ENCODE results near the gene SMIM36.
A peak's percentile ranks its signal among the peaks of the same experiment; 100 is the strongest.
"Not testable (repeated sequence)": the region's sequence is repeated elsewhere in the genome, so short reads cannot be mapped to it uniquely, and the experiment has no call there.

SMIM36 gene

GRCh38 chr17:55433629-55434422 is 77.4 kb downstream of the SMIM36 start:
- DNase-seq (ENCODE audit: low read depth in 3 of 3) = no peak

DNA sequence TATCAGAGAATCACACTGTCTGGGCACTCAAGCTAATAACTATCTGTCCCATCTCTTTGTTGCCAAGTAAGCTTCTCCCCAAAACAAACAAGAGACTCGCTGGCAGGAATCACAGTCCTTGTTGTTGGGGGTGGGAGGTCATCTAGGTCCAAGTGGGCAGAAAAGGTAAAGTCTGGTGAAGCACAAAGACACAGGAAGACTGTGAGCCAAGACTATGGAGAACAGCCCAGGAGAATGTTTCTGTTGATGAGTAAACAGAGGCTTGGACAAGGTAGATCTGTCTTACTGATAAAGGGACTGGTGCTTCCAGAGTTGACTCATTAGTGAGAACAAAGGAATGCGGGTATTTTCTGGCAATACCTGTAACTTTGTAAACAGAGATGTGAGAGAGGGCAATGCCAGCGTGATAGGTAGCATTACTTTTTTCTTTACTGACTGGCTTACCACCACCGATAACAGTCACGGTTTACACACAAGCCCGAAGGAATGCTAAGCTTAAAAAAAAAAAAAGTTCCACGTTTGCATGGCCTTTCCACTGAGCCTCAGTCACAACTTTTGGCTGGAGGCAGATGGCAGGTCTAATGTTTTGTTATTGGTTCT is 78.1 kb downstream of the SMIM36 start:
- no peak for DNase-seq (ENCODE audit: low read depth in 3 of 3)

DNA sequence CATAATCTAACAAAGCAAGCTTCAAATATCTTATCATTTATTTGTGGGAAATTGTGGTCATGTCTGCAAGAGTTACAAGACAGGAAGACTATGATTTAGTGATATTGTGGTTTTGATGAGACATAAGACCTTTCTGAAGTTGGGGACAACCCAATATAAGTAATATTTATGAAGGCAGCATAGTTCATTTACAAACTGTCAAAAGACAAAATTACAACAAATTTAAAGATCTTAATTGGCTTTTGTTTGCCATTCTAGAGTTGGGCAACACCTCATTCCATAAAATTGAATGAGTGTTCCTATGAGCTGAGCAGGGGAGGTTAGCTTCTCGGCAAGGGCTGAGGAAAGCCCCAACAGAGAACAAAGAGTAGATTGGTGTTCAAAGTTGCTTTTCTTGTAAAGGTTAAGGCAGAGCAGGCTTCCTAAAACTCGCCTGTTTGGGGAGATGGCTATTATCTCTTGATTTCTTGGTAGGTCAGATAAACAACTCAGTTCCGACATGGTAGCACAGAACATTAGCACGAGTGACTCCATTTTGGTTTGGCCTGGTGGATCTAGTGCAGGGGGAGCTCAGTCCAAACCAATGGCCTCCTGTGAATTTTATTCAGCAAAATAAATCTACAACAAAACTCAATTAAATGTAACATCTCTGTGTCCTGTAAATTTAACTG is 78.8 kb downstream of the SMIM36 start:
- DNase-seq (ENCODE audit: low read depth in 3 of 3) = no peak

DNA sequence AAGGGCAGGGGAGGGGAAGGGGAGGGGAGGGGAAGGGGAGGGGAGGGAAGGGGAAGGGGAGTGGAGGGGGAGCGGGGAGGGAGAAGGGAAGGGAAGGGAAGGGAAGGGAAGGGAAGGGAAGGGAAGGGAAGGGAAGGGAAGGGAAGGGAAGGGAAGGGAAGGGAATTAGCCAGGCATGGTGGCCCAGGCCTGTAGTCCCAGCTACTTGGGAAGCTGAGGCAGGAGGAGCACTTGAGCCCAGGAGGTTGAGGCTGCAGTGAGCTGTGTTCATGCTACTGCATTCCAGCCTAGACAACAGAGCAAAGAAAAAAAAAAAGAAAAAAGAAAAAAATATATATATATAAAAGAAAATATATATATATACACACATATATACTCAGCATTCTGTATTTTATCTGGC is 79.3 kb downstream of the SMIM36 start:
- DNase-seq (ENCODE audit: low read depth in 3 of 3) = not testable (repeated sequence)

- no peak for DNase-seq (ENCODE audit: low read depth in 3 of 3)
Observed at GRCh38 chr17:55430541-55431288, 80.5 kb downstream of the SMIM36 start.

DNA sequence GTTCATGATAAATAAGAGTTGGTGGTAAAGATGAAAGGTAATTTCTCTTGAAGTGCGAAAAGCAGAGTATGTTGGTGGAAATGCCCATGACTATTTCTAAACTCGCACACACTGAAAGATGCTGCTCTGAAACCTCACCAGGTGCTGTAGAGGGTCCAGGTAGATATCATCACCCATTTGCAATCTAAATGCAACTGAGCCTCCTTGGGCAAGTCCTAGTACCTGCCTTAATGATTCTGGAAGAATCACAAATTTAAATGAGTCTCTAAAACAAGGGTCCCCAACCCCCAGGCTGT is 83.7 kb downstream of the SMIM36 start:
- no peak for DNase-seq (ENCODE audit: low read depth in 3 of 3)

DNA sequence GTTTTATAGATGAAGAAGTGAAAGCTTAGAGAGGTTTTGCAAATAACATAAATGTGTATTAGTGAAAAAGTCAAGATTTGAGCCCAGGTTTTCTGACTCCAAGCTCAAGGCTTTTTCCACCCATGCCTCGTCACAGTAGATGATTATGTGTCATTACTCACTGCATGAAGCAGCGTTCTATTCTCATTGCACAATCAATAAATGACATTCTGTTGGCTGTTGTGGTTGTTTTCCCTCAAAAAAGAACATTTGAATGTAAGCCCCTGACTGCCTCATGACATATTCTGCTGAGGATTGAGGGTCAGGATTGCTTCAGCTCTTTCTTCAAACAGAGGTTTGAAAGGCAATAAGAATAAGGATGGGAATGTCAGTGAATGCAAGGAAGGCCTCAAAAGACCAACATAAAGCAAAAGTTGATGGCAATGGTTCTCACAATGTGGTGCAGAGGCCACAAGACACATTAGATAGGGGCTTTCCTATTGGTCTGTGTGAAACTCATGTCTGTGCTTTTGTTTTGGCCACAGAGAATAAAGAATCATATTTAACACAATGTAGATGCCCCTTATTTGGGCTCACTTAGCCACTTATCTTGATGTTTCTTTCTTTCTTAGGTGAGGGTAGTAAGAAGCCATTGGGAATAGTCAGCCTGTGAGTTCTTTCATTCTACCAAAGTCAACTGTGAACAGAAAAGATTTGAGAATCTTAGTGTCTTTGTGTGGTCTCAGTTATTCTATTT is 84.2 kb downstream of the SMIM36 start:
- no peak for DNase-seq (ENCODE audit: low read depth in 3 of 3)

GRCh38 chr17:55424893-55425540 is 86.2 kb downstream of the SMIM36 start:
- no peak for DNase-seq (ENCODE audit: low read depth in 3 of 3)

GRCh38 chr17:55423535-55423934 is 87.7 kb downstream of the SMIM36 start:
- no peak for DNase-seq (ENCODE audit: low read depth in 3 of 3)

- not testable (repeated sequence) for DNase-seq (ENCODE audit: low read depth in 3 of 3)
Observed at GRCh38 chr17:55422828-55423164, 88.5 kb downstream of the SMIM36 start.

DNA sequence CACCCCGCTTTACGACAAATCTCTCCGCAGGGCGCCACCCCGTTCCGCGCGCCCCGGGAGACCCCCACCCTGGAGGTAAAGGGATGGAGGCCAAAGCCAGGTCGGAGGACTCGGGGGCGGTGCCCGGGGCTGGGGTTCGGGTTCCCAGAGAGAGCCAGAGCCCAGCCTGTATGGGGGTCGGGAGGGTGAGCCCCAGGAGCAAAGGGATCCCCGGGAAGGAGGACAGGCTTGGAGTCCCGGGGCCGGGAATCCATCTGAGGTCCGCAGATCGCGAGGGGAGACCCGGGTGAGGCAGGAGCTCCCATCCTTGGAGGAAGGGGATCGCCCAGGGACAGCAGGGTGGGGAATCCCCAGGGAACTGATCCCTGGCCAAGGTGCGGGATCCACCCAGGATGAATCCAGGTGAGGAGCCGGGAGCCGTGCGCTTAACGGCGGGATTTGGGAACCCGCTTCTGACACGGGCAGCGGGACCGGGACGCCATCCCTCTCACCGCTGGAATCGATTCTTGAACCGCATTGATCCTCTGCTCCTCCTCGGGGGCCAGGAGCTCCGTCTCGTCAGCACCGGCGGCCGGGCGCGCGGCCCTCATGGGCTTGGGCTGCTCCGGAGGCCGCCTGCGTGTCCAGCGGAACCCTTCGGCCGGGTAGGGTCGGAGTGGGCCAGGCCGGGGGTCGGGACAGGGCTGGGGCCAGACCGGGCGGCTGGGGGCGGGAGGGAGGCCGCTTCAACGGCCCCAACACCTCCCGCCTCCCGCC is 89.9 kb downstream of the SMIM36 start, which contains the start of gene MMD:
Gene MMD, minus strand, starts transcription at position 657 of the 756 bp plus-strand sequence. Its CDS starts 140 bp downstream, at position 517.
- DNase-seq (ENCODE audit: low read depth in 3 of 3) = peak in 2 of 3 experiments; percentile 4 to 13

GRCh38 chr17:55420776-55421178 is 90.5 kb downstream of the SMIM36 start:
- DNase-seq (ENCODE audit: low read depth in 3 of 3) = peak in 2 of 3 experiments; percentile 17 to 19

DNA sequence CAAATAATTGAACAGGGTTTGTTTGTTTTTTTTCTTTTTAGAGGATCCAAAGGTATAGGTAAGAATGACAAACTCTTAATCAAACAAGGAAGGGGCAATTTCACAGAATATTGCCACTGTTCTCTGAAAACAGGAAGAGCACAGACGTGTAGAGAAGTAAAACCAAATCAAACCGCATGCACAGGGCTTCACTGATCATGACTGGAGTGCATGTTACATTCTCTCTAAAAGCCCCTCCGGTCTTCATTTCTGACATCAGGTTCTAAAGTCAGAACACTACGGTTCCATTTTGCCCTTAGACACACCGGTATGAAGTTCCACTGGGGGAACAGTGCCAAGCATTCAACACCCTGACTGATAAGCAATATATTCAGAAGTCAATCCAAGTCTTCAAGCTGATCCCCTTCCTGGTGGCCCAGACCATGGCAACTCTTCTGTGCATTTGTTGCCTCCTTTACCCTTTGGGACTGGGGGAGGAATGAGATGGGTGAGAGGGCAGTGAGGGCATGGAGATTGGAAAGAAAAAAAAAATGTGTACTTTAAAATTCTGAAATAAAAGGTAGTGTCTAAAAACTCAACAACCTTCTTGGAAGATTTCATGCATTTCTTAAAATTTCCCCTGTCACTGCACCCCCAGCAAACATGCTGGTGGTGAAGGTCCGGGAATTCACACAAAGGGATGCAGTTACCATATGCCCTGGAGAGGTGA is 91.0 kb downstream of the SMIM36 start:
- DNase-seq (ENCODE audit: low read depth in 3 of 3) = no peak

- no peak for DNase-seq (ENCODE audit: low read depth in 3 of 3)
Observed at GRCh38 chr17:55418369-55419268, 92.6 kb downstream of the SMIM36 start.

GRCh38 chr17:55417411-55418268 is 93.6 kb downstream of the SMIM36 start:
- no peak for DNase-seq (ENCODE audit: low read depth in 3 of 3)

- no peak for DNase-seq (ENCODE audit: low read depth in 3 of 3)
Observed at GRCh38 chr17:55416470-55417052, 94.7 kb downstream of the SMIM36 start.

GRCh38 chr17:55416000-55416399 is 95.3 kb downstream of the SMIM36 start:
- DNase-seq (ENCODE audit: low read depth in 3 of 3) = no peak
